Posterior cingulate gyrus (tissue), 11 donors: ENCODE results near the gene CELA2B.
A peak's percentile ranks its signal among the peaks of the same experiment; 100 is the strongest.
"Not testable (repeated sequence)": the region's sequence is repeated elsewhere in the genome, so short reads cannot be mapped to it uniquely, and the experiment has no call there.

Experiments used
- DNase-seq, 10 donors: peaks; one replicate each; pipeline versions ENCODE4 v3.0.0 to v3.0.0-alpha.2; 2020 to 2021; ENCODE audit warnings: mixed read lengths in 3 of 10
- intact Hi-C: fragments of 100-400 bp; cut with DNase I; formaldehyde crosslinking; loops from one replicate; pipeline ENCODE4 v1.15.1; 2023

CELA2B gene

DNA sequence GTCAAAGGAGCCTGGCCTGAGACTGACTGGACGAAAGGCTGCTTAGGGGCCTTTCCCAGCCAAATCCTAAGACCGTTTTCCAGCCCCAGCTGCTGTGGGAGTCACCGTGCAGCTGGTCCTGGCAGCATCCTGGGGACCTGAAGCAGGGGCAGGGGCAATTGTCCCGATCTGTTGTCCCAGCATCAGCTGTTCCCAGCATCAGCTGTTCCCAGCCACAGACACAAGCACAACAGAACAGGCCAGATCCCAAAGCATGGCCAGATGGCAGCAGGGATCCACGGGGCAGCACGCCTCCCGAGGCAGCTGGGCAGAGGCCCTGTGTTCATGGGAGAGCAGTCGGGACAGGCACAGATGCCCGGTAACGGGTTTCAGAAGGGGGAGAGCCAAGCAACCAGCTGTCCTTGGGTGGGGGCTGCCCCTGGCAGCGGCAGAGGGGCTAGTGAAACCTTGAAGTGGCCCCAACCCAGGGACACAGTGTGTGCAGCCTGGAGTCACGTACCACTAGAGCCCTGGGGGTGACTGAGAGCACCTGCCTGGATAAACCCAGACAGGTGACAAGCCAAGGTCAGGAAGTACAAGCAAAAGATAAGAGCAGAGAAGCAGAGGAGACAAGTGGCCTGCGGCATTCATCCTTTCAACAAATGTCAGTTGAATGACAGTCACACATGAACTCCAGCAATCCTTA, 13.3 kb downstream of the CELA2B start:
- intact Hi-C loops = no loop called here
- peak in 9 of 10 donors; percentile 11 to 89 (median 49) for DNase-seq

DNA sequence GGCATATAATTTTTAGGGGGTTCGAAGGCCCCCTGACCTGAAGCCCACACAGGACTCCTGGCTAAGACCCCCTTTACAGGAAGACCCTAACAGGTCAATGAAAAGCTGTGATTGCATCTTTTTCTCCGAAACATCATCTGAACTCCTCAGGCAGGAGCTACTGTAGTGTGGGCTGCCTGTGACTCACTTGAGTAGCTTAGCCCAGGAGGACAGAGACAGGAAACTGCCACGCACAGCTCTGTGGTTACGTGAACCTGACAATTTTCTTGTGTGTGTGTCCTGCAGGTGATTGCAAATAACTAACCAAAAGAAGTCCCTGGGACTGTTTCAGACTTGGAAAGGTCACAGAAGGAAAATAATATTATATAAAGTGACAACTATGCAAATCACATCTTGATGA, 15.1 kb downstream of the CELA2B start:
- intact Hi-C loops = not testable (repeated sequence)
- DNase-seq = peak in 2 of 10 donors; percentile 37 to 59

DNA sequence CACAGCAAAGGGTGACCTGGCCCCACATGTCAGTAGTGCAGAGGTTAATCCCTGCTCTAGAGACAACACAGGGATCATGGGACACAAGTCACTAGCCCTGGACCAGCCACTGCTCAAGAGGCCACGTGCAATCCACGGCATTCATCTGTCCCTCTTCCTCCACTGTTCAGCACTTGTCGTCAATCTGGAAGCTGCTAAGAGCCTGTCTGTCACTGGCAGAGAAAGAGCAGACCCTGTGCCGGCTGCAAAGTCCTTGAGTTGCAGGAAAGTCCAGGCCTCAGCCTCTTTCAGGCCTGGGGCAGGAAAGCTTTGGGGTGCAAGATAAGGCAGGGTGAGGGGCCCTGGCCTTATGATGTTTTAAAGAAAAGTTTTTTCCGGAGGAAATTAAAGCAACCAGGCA, 16.7 kb downstream of the CELA2B start:
- intact Hi-C loops = no loop called here
- peak in 2 of 10 donors; percentile 51 to 58 for DNase-seq

DNA sequence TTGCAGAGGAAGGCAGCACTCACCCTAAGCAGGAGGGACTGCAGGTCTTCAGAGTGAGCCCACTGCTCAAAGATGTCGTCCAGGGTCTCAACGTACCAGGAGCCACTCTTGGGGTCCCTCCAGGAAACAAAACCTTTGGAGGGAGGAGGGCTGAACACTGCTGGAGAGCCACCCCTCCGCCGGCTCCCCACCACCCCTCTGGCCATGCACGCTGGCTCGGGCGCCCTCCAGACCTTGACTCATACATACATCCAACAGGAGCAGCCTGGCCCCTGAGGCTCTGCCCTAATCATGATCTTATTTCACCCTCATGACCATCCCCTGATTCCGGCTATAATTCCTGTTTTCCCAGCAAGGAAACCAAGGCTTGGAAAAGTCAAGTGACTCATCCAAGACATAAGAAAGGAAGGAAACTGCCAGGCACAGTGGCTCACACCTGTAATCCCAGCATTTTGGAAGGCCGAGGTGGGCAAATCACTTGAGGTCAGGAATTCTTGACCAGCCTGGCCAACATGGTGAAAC, 18.0 kb downstream of the CELA2B start:
- intact Hi-C loops = no loop called here
- peak in 2 of 10 donors; percentile 15 to 51 for DNase-seq

DNA sequence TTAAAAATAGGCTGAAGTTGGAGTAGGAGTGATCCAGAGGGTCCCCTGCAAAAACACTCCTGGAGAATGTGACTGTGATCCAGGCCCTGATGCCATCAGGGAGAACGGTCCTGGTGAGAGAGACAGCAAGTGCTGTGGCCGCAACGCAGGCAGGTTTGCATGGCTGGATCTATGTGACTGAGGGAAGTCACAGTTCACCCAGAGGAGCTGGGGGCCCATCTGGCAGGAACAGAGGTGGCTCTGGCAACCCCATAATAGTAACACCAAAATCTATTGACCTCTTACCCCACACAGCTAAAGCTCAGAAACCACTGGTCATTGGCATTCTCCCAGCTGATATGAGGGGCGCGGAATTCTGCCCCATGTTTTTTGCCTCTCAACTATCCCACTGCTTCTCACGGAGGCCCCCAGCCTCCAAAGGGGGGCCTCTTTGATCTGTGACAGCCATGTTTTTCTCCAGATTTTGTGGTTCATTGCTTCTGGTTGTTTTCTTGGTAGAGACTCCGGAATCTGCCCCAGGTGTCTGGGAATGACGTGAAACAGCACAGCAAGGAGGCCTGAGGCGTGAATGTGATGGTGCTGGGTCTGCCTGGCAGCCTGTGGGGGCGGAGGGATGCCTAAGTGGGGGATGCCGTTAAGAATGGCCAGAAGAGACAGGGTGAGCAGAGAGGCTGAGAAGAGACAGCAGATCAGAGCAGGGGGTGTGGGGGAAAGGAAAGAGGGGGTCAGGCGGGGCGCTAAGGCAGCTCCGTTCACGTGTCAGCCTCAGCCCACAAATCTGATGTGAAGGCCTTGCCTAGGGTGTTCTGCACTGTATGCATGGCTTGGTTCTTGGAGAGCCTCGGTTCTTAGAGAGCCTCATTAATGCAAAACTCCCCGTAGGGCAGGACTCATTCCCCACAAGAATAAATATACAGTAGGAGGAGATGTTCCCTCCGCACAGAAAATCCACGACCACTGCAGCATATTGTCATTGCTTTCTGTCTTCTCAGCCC, 24.6 kb downstream of the CELA2B start:
- DNase-seq = peak in 3 of 10 donors; percentile 13 to 72 (median 44)
- intact Hi-C loops = no loop called here

DNA sequence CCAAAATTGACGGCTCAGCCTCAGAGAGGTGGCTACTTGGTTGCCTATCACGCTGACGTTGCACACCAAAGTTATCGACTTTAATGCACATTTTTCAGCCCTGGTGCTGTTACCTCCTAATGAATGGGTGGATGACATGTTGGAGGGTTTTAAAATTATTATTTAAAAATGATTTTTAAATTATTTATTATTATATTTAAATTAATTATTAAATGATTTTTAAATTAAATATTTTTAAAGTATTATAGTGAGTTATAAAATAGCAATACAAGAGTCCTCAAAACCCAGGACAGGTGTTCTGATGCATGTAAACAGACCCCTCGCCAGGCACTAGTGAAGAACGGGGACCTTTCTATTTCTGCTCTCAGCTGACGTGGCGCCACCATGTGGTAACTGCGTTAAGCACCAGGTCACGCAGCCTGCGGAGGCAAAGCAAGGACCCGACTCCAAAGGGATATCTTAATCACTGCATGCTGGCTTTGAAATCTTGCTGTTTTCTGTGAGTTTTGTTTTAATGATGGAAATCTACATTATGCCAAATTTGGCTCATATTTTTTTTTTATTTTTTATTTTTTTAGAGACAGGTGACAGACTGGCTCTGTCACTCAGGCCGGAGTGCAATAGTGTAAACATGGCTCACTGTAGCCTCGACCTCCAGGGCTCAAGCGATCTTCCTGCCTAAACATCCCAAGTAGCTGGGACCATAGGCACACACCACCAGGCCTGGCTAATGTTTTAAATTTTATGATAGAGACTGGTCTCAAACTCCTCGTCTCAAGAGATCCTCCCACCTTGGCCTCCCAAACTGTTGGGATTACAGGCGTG, 25.5 kb downstream of the CELA2B start:
- intact Hi-C loops = no loop called here
- DNase-seq = peak in 8 of 10 donors; percentile 34 to 90 (median 53)

DNA sequence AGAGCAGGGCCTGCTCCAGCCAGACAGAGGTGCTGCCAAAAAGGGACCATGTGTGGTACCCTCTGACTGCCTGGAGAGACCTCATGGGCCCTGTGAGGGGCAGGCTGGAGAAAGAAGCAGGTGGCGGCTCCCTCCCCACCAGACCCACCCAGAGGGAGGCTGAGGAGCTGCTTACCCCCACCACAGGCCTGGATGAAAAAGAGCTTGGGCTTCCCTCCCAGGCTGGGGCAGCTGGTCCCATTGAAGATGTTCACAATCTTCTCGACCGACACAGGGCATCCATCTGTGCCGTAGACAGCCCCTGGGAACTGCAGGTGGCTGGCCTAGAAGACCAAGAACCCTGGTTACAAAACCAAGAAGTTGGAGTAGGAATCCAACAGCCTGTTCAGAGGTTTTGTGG, 28.5 kb downstream of the CELA2B start:
- intact Hi-C loops = no loop called here
- DNase-seq = no peak

DNA sequence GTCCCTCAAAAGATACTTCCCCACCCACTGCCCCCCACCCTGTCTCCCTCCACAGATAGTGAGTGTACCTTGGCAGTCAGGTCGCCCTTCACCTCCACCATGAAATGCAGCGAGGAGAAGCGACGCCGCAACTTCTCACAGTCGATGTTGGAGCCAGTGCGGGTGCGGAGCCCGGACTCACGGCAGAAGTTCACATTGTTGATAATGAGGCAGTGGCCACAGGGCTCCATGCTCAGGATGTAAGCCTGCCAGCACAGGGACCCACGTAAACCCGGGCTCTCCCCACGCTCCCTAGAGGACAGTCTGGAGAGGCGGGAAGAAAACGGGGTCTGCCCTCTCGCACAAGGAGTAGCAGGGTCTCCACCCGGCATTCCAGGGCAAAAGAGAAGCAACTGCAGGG, 30.9 kb downstream of the CELA2B start:
- DNase-seq = peak in 1 of 10 donors; percentile 63
- intact Hi-C loops = no loop called here

DNA sequence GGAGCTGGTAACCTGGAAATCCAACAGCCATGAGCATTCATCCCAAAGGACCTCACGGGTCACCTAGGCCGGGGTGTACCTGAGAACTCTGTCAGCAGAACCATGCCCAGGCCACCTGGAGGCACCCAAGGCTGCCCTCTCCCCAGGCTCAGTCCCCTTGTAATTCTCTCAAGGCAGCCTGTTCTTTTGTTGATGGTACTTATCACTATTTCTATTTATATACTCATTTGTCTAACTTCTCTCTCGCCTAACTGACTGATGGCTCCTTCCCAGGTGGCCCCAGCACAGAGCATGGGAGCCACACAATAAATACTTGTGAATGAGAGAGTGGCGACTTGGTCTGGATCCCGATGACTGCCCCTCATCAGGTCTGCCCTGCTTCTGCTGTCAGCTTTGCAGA, 31.4 kb downstream of the CELA2B start:
- no peak for DNase-seq
- intact Hi-C loops = no loop called here

DNA sequence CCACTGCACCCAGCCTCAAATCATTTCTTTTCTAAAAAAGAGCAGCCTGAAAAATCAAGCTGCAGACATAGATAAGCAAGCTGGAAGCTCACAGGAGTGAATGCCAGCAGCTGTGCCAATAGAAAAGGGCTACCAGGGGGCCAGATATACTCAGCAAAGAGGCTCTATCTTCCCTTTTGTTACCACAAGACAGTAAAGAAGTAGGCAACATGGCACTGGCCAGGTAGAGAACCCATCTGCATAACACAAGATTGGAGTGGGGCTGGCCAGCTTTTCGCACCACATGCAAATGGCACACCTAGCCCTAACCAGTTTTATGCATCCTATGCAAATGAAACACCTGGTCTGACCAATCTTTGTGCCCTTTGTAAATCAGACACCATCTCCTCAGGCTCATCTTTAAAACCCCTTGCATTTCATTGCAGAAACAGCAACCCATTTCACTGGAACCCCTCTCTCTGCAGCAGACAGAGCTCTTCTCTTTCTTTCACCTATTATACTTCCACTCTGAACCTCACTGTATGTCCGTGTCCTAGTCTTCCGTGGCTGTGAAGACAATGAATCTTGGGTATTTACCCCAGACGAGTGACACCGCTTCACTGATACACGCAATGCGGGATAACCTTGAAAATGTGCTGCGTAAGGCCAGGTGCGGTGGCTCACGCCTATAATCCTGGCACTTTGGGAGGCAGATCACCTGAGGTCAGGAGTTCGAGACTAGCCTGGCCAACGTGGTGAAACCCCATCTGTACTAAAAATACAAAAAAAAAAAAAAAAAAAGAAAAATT, 33.0 kb downstream of the CELA2B start:
- intact Hi-C loops = no loop called here
- DNase-seq = no peak

DNA sequence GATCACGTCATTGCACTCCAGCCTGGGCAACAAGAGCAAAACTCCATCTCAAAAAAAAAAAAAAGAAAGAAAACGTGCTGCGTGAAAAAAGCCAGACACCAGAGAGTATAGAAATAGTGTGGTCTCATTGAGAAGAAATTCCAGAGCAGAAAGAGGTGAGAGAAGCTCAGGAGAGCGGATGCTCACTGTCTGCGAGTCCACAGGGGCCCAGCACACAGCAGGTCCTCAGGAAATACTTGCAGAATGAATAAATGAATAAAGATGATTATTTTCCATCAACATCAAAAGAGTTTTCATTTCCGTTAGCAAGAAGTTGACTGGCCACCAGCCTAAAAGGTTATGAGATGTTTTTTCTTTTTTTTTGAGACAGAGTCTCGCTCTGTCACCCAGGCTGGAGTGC, 33.7 kb downstream of the CELA2B start:
- DNase-seq = peak in 1 of 10 donors; percentile 12
- intact Hi-C loops = no loop called here

DNA sequence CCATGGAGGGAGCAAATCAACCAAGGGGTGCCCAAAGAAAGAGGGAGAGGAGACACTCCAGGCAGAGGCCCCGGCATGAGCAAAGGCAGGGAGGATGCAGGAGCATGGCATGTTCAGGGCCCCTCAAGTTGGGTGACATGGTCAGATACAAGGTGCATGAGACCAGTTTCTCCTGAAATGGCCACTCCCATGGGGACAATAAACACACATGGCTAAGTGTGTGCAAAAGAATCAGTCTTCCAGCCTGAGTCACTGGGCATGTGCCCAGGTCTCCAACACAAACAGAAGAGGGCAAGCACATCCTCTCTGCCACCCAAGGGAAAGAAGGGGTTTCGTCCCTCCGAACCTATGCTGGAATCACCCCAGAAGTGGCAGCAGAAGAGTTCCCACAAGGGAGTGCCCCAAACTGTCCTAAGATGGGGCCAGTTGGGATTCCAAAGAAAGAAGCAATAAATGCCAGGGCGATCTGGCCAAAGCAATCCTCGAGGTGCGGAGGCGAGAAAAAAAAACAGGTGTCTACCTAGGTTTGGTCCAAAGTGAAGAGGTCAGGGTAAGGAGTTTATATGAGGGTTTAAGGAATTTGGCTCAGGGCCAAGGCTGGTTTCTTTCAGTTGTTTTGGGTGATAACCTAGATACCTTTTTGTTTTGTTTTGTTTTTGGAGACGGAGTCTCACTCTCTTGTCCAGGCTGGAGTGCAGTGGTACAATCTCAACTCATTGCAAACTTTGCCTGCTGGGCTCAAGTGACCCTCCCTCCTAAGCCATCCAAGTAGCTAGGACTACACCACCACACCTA, 34.9 kb downstream of the CELA2B start:
- DNase-seq = peak in 2 of 10 donors; percentile 8 to 31
- intact Hi-C loops = no loop called here

DNA sequence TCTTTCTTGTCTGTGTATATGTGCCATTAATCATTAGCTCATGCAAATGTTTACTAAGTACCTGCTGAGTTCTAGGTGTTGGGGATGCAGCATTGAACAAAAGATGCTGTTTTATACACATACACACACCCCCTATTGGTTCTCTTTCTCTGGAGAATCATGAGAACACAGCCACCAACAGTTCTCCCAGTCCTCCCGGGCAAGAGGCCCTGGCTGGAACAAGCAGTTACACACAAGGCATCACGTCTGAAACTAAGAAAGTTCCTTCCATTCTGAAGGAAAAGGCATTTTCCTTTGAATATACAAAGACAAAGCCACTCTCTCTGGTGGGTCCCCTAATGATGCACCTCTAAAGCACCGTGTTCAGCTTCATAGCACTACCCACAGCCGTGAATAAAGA, 37.3 kb downstream of the CELA2B start:
- peak in 1 of 10 donors; percentile 20 for DNase-seq
- intact Hi-C loops = no loop called here

DNA sequence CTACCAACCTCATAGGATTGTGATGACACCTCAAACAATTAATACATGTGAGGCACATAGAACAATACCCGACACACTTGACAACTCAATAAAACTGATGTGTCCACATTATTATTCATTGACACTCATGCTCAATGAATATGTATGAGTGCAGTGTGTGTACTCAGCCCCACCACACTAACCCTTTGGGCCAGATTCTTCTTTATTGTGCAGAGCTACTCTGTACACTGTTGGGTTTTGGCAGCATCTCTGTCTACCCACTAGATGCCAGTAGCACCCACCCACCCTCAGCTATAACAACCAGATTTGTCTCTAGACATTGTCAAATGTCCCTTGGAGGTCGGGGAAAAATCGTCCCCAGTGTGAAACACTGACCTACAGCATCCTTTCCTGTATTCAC, 38.0 kb downstream of the CELA2B start:
- intact Hi-C loops = no loop called here
- DNase-seq = peak in 1 of 10 donors; percentile 7

DNA sequence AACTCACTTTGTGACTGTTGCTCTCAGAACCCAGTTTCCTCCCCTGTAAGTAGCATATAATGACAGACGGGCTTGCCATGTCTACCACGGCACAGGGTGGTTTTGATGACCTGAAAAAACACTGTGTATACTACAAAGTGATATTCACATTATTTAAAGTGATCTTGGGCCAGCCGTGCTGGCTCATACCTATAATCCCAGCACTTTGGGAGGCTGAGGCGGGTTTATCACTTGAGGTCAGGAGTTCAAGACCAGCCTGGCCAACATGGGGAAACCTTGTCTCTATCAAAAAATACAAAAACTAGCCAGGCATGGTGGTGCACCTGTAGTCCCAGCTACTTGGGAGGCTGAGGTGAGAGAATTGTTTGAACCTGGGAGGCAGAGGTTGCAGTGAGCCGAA, 38.7 kb downstream of the CELA2B start:
- DNase-seq, intact Hi-C loops: not testable (repeated sequence)

DNA sequence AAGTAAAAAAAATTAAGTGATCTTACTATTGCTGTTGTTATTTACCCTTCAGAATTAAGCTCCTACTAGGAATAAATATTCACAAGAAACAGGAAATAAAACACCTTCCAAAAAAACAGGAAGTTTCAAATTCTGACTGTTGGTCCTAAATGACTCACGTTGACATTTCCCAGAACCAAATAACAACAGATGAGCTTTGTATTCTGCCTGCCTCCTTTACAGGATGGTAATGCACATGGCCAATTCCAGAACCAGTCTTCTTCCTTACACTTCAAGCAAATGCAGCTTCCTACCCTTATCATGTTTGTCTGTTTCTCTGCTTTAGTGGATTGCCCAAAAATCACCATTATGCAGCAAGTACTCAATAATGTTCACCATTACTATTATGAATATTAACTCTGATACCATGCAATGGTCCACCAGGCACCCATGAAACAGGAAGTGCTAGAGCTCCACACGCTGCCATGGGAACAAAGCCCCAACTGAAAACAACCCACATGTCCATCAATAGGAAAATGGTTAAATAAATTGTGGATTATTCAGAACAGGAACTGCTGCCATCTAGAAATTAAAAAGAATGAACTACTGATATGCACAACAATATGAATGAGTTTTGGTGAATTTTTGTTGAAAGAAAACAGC, 39.2 kb downstream of the CELA2B start:
- no peak for DNase-seq
- intact Hi-C loops = no loop called here

DNA sequence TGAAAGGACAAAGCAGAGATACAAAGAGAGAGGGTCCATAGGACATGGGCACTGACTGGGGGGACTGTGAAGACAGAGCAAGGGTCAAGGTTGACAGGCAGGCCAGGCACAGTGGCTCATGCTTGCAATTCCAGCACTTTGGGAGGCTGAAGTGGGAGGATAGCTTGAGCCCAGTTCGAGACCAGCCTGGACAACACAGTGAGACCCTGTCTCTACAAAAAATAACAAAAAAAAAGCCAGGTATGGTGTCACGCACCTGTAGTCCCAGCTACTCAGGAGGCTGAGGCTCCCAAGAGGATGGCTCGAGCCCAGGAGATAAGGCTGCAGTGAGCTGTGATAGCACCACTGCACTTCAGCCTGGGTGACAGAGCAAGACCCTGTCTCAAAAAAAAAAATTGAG, 43.7 kb downstream of the CELA2B start:
- intact Hi-C loops = no loop called here
- no peak for DNase-seq

DNA sequence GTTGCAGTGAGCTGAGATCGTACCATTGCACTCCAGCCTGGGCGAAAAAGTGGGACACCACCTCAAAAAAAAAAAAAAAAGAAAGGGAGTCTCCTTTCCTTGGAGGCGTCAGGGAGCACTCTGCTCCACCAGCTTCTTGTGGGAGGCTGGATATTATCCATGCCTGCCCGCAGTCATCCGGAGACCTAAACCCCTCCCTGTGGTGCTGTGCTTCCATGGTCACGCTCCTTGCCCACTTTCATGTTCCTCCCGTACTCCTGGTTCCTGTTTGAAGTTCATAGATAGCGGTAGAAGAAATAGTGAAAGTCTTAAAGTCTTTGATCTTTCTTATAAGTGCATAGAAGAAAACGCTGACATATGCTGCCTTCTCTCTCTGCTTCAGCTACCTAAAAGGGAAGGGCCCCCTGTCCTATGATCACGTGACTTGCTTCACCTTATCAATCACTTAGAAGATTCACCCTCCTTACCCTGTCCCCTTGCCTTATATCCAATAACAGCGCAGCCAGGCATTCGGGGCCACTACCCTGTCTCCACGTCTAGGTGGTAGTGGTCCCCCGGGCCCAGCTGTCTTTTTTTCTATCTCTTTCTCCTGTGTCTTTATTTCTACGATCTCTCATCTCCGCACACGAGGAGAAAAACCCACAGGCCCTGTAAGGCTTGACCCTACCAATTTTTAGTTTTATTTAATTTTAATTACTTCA, 45.5 kb downstream of the CELA2B start:
- intact Hi-C loops = not testable (repeated sequence)
- peak in 1 of 10 donors; percentile 44 for DNase-seq
